SW 1271 (cell line): ENCODE results near the gene CENPF.

Experiments
- DNase-seq, 2 experiments: peaks; one replicate each; lab custom pipeline; 2025; lab: John Stamatoyannopoulos, UW

Gene CENPF

GRCh38 chr1:214617246-214617645 is 14.3 kb downstream of the CENPF start:
- no peak for DNase-seq

DNA sequence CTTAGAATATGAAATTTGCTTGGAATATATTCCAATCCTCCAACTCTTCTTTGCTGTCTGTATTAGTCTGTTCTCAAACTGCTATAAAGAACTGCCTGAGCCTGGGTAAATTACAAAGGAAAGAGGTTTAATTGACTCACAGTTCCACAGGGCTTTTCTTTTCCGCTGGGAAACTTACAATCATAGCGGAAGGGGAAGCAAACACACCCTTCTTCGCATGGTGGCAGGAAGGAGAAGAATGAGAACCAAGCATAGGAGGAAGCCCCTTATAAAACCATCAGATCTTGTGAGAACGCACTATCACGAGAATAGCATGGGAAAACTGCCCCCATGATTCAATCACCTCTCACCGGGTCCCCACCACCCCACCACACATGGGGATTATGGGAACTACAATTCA is 14.8 kb downstream of the CENPF start:
- no peak for DNase-seq

DNA sequence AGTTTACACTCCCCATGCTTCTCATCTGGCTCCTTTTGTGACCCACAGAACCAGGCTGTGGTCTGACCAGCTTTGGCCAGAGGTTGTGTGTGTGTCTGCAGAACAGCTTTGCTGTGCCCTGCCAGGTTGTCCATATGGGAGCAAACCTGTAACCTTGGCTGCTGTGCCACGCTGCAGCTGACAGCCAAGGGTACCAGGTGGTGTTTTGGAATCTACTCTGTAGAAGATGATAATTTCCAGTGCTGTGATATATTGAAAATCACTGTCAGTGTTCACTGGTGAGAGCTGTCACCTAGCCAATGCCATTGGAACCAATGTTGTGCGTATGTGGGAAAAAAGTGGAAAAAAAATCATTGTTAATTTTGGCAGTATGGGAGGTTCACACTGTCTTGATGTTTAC is 18.2 kb downstream of the CENPF start:
- no peak for DNase-seq

- peak in 1 of 2 experiments; percentile 33 for DNase-seq
Observed at GRCh38 chr1:214623430-214623829, 20.4 kb downstream of the CENPF start.

DNA sequence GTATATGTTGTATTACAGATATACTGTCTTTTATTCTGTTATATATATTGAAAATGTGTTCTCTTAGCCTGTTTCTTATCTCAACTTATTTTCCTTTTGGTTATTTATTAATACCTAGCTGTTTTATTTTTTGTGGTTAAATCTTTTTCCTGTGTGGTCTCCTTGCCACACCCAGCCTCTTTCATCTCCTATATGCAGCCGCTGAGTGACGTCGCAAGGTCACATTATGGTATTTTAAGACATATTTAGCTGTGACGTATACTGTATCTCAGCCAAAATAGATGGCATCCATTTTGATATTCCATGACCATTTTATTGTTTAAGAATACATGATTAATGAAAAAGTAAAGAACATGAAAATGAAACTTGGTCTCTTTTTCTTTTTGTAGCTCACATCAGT is 29.1 kb downstream of the CENPF start:
- no peak for DNase-seq

GRCh38 chr1:214633686-214634085 is 30.7 kb downstream of the CENPF start:
- no peak for DNase-seq

DNA sequence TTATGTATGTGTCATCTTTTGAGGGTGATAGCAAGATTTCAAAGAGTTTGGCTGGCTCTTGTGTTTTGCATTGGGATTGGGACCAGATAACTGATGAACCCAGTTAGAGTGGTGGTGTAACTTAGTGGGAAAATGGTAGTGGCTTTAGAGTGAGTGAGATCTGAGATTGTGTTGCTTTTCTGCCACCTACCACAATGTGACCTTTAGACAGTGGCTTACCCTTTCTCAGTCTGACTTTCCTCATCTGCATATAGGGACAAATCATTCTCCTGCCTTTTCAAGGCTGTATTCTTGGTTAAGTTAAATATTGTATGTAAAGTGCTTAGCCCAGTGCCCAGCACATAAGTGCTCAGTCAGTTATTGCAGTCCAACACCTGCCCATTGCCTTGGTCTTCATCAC is 31.3 kb downstream of the CENPF start:
- no peak for DNase-seq

GRCh38 chr1:214635086-214635485 is 32.1 kb downstream of the CENPF start:
- DNase-seq: no peak

GRCh38 chr1:214635506-214635905 is 32.5 kb downstream of the CENPF start:
- no peak for DNase-seq

GRCh38 chr1:214636436-214636835 is 33.4 kb downstream of the CENPF start:
- DNase-seq: no peak

- no peak for DNase-seq
Observed at GRCh38 chr1:214637125-214637524, 34.1 kb downstream of the CENPF start.

DNA sequence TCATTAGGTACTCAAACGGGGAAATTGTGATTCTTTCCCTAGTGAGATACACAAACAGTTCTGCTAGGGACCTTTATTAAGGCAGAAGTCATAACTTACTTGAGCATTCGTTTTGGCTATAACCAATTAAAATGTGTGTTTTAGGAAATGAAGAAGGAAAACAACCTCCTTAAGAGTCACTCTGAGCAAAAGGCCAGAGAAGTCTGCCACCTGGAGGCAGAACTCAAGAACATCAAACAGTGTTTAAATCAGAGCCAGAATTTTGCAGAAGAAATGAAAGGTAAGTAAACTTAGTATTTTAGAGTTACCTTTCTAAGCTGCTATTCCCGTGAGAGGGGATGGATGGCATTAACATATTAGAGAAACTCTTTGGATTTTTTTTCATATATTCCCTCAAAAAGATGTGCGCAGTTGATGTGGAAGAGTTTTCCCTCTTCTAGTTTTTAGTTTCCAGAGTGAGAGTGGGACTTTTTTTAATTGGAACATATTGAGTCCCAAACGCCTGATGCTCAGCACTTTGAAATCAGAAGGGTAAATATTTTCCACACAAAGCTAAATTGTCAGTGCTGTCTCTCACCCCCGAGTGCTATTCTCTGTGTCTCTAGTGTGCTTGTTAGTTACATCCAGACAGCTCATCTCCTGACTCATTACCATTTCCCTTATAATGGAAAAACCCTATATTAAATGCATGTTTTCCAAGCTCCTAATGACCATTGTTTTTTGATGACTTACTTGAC is 34.9 kb downstream of the CENPF start:
- peak in 1 of 2 experiments; percentile 23 for DNase-seq

GRCh38 chr1:214638459-214638807 is 35.4 kb downstream of the CENPF start:
- DNase-seq: no peak

- DNase-seq: no peak
Observed at GRCh38 chr1:214638997-214639396, 36.0 kb downstream of the CENPF start.

DNA sequence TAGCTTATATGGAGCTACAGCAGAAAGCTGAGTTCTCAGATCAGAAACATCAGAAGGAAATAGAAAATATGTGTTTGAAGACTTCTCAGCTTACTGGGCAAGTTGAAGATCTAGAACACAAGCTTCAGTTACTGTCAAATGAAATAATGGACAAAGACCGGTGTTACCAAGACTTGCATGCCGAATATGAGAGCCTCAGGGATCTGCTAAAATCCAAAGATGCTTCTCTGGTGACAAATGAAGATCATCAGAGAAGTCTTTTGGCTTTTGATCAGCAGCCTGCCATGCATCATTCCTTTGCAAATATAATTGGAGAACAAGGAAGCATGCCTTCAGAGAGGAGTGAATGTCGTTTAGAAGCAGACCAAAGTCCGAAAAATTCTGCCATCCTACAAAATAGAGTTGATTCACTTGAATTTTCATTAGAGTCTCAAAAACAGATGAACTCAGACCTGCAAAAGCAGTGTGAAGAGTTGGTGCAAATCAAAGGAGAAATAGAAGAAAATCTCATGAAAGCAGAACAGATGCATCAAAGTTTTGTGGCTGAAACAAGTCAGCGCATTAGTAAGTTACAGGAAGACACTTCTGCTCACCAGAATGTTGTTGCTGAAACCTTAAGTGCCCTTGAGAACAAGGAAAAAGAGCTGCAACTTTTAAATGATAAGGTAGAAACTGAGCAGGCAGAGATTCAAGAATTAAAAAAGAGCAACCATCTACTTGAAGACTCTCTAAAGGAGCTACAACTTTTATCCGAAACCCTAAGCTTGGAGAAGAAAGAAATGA is 37.6 kb downstream of the CENPF start:
- no peak for DNase-seq

DNA sequence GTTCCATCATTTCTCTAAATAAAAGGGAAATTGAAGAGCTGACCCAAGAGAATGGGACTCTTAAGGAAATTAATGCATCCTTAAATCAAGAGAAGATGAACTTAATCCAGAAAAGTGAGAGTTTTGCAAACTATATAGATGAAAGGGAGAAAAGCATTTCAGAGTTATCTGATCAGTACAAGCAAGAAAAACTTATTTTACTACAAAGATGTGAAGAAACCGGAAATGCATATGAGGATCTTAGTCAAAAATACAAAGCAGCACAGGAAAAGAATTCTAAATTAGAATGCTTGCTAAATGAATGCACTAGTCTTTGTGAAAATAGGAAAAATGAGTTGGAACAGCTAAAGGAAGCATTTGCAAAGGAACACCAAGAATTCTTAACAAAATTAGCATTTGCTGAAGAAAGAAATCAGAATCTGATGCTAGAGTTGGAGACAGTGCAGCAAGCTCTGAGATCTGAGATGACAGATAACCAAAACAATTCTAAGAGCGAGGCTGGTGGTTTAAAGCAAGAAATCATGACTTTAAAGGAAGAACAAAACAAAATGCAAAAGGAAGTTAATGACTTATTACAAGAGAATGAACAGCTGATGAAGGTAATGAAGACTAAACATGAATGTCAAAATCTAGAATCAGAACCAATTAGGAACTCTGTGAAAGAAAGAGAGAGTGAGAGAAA is 38.4 kb downstream of the CENPF start:
- DNase-seq: no peak

GRCh38 chr1:214643030-214643429 is 40.0 kb downstream of the CENPF start:
- no peak for DNase-seq

DNA sequence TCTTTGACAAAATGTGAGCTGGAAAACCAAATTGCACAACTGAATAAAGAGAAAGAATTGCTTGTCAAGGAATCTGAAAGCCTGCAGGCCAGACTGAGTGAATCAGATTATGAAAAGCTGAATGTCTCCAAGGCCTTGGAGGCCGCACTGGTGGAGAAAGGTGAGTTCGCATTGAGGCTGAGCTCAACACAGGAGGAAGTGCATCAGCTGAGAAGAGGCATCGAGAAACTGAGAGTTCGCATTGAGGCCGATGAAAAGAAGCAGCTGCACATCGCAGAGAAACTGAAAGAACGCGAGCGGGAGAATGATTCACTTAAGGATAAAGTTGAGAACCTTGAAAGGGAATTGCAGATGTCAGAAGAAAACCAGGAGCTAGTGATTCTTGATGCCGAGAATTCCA is 42.7 kb downstream of the CENPF start:
- DNase-seq: no peak

DNA sequence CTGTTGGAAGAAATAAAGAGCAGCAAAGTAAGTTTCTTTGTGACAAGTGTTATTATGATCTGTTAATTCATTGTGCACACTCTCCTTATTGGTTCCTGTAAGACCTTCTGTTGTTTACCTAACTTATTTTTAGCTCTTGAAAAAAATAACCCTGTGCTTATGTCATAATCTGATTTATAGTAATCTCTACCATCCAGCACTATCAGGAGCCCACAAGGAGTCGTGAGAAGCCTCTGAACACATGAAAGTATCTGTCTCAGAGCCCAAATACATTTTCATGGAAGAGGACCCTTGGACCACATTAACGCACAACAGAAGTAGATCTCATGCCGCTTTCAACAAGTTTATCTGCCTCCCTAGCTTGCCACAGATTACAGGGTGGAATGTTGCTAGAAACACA is 45.8 kb downstream of the CENPF start:
- DNase-seq: no peak

DNA sequence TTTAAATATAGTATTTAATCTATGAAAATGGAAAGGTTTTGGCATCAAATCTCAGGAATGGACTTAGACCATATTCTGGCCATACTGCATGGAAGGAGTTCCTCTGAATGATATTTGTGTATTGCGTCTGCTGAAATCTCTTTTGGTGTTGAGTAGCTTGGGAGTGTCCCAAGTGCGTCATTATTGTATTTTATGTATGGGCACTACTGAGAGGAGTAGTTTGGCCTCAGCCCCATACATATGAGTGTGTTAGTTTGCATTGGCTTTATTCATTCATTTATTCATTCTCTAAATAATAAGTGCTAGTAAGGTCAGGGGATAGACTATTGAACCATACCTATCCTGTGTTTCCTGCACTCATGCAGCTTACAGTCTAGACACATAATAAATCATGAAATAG is 46.6 kb downstream of the CENPF start:
- no peak for DNase-seq

GRCh38 chr1:214650664-214651063 is 47.7 kb downstream of the CENPF start:
- DNase-seq: no peak

- no peak for DNase-seq
Observed at GRCh38 chr1:214657299-214657698, 54.3 kb downstream of the CENPF start.

- no peak for DNase-seq
Observed at GRCh38 chr1:214658175-214658574, 55.2 kb downstream of the CENPF start.
